Heart left ventricle (tissue), 13 donors: ENCODE measurements around the gene GTF3C5.

Source experiments
- POLR2A ChIP-seq, 2 donors: fragments of 450-650 bp; IDR thresholded peaks; one replicate each; pipeline ENCODE4 v1.6.1; 2017; ENCODE audit warnings: antibody characterized with exemption in 2 of 2, mild to moderate bottlenecking in 2 of 2, moderate library complexity in 2 of 2
- TF ChIP-seq, protein P1 (sequence below), 12 donors: fragments of 200-600 bp; sonication (generic) in 4 of 12; IDR thresholded peaks; one replicate each; pipeline versions ENCODE4 v1.5.0 to v1.8.0; 2018 to 2022; ENCODE audit warnings: antibody characterized with exemption in 12 of 12, mild to moderate bottlenecking in 5 of 12
- donor health status: ischemic (EF 13 %, LVEDD 7.1; RV severe dilation, severe dysfunction).
- donor health status: DM: no; HTN: yes; CAD: no.
- donor health status: DM: no; HTN: no; CAD: no.
- donor health status: ischemic (EF 25% LVEDD 6.9; RV normal size, moderate dysfunction).
- donor health status: ischemic (EF 25% LVEDD 5.7; RV mildly dilated, moderate dysfunction).
- donor health status: ischemic (EF 35%, LVEDD 5.7; RV mildly dilated, moderate dysfunction).
- donor health status: nonischemic (EF 11% LVEDD 7.7; RV severe dilation, severe dysfunction).
- donor health status: DM: yes; HTN: yes; CAD: no.
- donor health status: PGD.
- donor health status: ischemic (EF 29% LVEDD 5.4; RV normal size, mild dysfunction).
- donor health status: nonischemic (EF 23%, LVEDD 6.1; RV moderate dilation, normal function).

DNA sequence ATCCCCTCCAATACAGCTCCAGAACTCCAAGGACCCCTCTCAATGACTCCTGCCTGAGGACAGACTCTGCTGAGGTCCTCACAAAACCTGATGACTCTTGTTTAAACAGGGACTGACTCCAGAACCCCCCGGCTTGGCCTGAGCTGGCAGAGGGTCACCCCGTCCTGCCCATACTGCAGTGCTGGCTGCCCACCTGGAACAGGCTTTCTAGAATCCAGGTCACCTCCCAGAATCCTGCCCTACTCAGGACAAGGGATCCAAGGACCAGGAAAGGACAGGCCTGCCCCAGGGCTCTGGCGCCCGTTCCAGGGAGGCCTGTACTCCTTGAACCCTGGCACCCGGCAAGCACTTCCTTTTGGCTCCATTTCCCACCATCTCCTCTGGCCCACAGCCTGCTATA, 68.1 kb downstream of the GTF3C5 start:
- TF ChIP-seq POLR2A (IDR thresholded peaks at IDR 0.05) = no peak
- TF ChIP-seq, protein P1, sequence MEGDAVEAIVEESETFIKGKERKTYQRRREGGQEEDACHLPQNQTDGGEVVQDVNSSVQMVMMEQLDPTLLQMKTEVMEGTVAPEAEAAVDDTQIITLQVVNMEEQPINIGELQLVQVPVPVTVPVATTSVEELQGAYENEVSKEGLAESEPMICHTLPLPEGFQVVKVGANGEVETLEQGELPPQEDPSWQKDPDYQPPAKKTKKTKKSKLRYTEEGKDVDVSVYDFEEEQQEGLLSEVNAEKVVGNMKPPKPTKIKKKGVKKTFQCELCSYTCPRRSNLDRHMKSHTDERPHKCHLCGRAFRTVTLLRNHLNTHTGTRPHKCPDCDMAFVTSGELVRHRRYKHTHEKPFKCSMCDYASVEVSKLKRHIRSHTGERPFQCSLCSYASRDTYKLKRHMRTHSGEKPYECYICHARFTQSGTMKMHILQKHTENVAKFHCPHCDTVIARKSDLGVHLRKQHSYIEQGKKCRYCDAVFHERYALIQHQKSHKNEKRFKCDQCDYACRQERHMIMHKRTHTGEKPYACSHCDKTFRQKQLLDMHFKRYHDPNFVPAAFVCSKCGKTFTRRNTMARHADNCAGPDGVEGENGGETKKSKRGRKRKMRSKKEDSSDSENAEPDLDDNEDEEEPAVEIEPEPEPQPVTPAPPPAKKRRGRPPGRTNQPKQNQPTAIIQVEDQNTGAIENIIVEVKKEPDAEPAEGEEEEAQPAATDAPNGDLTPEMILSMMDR (IDR thresholded peaks at IDR 0.05) = no peak
